ENCODE measurements around the gene MAP2. TPM values are rescaled to one million over a fixed set of nuclear protein-coding genes. Genes with fewer than 3 reads are reported as not detected.

Gene MAP2
- total and polyA plus RNA-seq, 2 of the 13 experiments (the other 11 are each of a cell fraction or from before 2014, with no cell fraction given): 0.08 TPM; not detected in 1

DNA sequence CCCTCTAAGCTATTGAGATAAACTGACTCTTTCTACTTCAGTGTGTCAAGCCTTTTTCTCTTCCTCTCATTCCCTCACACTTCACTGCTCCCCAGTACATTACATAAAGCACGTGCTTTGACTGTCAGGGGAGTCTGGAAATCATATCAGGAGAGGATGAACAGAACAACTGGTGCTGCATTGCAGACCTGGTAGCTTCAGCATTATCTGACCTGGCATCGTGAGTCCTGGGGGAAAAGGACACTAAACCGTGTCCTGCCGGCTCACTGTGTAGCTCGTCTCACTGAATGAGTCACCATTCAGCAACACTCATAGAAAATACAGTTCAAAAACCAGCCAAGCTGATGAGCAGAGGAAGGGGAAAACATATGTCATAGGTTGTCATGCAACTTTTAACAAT, 239.3 kb downstream of the MAP2 start:
- FAIRE-seq (no peak), DNase-seq (ENCODE audit: low spot score) (no peak), ATAC-seq (peak; percentile 35; the same call in 1 of the 3 replicates)
- no peaks in the 10 kb centered on the region for H3K79me2 ChIP-seq (ENCODE audit: insufficient read depth, low read length)
- no peak overlapping the region for H3K4me3 ChIP-seq (replicated peaks in 1 of 3; ENCODE audit: insufficient read depth in 1 of 3, low read depth in 2 of 3, low read length in 3 of 3)
- in situ Hi-C loops (cut with HindIII; ENCODE audit: extremely low pct_ligation_motif_present, low pct_unique_long_range_greater_than_20kb) (no loop called here), intact Hi-C loops (cut with micrococcal nuclease; ENCODE audit: unreplicated experiment) (no loop called here)
- ChIA-PET CTCF (ENCODE audit: low intra/inter-chr PET ratio, low total read pairs) (no interaction called here), POLR2A (no interaction called here)
- no peak overlapping the region for H3K4me2 ChIP-seq (ENCODE audit: low read depth, low read length)
- H3K4me1 ChIP-seq (ENCODE audit: insufficient read depth, low read length): no peaks in the 10 kb centered on the region
- H2AFZ ChIP-seq (ENCODE audit: low read length): no peak overlapping the region
- no peaks in the 10 kb centered on the region for H4K20me1 ChIP-seq (ENCODE audit: insufficient read depth, low read length)
- WGBS (ENCODE audit: low lambda C conversion rate): 0% methylated on average over 5 of the region's 5 CpGs
- H3K9ac ChIP-seq (ENCODE audit: insufficient read depth, low read depth, low read length): no peak overlapping the region
- no peaks in the 10 kb centered on the region for H3K9me3 ChIP-seq (ENCODE audit: low read length)
- no peak overlapping the region for H3K27ac ChIP-seq (ENCODE audit: extremely low read length, insufficient read depth, low read length)
- no peaks in the 10 kb centered on the region for H3K36me3 ChIP-seq (replicated peaks in 1 of 2; ENCODE audit: control insufficient read depth in 1 of 2, insufficient read depth in 2 of 2, low read length in 2 of 2)
- no peaks in the 10 kb centered on the region; a peak in 1 of 5 replicates for H3K27me3 ChIP-seq (ENCODE audit: control insufficient read depth in 1 of 2, insufficient read depth in 2 of 2, low read length in 2 of 2)
- TF ChIP-seq PHF20 (CRISPR knock-in tag; IDR thresholded peaks at IDR 0.05) (no peak), SRSF9 (IDR thresholded peaks at IDR 0.05; ENCODE audit: borderline replicate concordance, insufficient read depth, low read depth, low read length, poor library complexity, severe bottlenecking) (no peak), IRF2 (CRISPR knock-in tag; IDR thresholded peaks at IDR 0.05) (no peak), ZNF136 (CRISPR knock-in tag; IDR thresholded peaks at IDR 0.05; ENCODE audit: low read depth) (no peak), U2AF1 (optimal IDR thresholded peaks at IDR 0.05; ENCODE audit: low read depth, low read length) (no peak), ZMYM3 (CRISPR knock-in tag; IDR thresholded peaks at IDR 0.05) (no peak), ZNF614 (CRISPR knock-in tag; IDR thresholded peaks at IDR 0.05; ENCODE audit: borderline replicate concordance) (no peak), MAF1 (CRISPR knock-in tag; IDR thresholded peaks at IDR 0.05; ENCODE audit: borderline replicate concordance) (no peak), KMT2B (CRISPR knock-in tag; IDR thresholded peaks at IDR 0.05) (no peak), SNAI1 (CRISPR knock-in tag; IDR thresholded peaks at IDR 0.05; ENCODE audit: borderline replicate concordance) (no peak), HNRNPK (IDR thresholded peaks at IDR 0.05; ENCODE audit: low read depth, low read length, poor library complexity, severe bottlenecking) (no peak), POLR2A (IDR thresholded peaks at IDR 0.05; ENCODE audit: insufficient read depth in 1 of 2, low read depth in 2 of 2, low read length in 2 of 2) (no peak), LCORL (IDR thresholded peaks at IDR 0.05) (no peak), LCORL (CRISPR knock-in tag; IDR thresholded peaks at IDR 0.05) (no peak), ZNF367 (CRISPR knock-in tag; IDR thresholded peaks at IDR 0.05; ENCODE audit: borderline replicate concordance) (no peak)
- TF ChIP-seq, protein P1, sequence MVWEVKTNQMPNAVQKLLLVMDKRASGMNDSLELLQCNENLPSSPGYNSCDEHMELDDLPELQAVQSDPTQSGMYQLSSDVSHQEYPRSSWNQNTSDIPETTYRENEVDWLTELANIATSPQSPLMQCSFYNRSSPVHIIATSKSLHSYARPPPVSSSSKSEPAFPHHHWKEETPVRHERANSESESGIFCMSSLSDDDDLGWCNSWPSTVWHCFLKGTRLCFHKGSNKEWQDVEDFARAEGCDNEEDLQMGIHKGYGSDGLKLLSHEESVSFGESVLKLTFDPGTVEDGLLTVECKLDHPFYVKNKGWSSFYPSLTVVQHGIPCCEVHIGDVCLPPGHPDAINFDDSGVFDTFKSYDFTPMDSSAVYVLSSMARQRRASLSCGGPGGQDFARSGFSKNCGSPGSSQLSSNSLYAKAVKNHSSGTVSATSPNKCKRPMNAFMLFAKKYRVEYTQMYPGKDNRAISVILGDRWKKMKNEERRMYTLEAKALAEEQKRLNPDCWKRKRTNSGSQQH (CRISPR knock-in tag; IDR thresholded peaks at IDR 0.05; ENCODE audit: low read depth): no peak
- TF ChIP-seq, protein P2, sequence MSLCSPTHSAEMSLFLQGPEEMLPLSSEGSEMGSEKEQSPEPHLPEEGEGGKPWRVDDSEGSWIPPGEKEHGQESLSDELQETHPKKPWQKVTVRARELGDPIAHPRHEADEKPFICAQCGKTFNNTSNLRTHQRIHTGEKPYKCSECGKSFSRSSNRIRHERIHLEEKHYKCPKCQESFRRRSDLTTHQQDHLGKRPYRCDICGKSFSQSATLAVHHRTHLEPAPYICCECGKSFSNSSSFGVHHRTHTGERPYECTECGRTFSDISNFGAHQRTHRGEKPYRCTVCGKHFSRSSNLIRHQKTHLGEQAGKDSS (CRISPR knock-in tag; IDR thresholded peaks at IDR 0.05; ENCODE audit: borderline replicate concordance, low read depth): no peak
- BruUV-seq (replicated peaks): no TSS peak

Measured in HepG2 (cell line).